ENCODE measurements around the gene PROX1.
"Not testable (repeated sequence)": the region's sequence is repeated elsewhere in the genome, so short reads cannot be mapped to it uniquely, and the experiment has no call there.

The PROX1 gene

DNA sequence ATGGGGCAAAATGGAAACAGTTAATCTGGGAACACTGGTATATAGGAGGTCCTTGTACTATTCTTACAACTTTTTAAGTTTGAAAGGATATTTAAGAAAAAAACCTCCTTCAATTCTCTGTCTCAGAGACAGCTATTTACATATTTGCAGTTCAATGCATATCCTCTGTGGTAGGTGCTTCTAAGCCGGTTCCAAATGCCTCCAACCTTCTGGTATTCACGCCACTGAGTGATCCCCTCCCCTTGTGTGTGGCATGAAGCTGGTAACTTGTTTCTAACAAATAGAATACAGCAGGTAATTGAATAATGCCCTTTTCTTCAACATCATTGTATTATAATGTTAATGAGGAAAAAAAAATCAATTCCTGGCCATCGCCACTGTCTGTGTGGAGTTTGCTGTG lies 91.2 kb downstream of the PROX1 start:
- DNase-seq = no peak
- TF ChIP-seq, protein P1, sequence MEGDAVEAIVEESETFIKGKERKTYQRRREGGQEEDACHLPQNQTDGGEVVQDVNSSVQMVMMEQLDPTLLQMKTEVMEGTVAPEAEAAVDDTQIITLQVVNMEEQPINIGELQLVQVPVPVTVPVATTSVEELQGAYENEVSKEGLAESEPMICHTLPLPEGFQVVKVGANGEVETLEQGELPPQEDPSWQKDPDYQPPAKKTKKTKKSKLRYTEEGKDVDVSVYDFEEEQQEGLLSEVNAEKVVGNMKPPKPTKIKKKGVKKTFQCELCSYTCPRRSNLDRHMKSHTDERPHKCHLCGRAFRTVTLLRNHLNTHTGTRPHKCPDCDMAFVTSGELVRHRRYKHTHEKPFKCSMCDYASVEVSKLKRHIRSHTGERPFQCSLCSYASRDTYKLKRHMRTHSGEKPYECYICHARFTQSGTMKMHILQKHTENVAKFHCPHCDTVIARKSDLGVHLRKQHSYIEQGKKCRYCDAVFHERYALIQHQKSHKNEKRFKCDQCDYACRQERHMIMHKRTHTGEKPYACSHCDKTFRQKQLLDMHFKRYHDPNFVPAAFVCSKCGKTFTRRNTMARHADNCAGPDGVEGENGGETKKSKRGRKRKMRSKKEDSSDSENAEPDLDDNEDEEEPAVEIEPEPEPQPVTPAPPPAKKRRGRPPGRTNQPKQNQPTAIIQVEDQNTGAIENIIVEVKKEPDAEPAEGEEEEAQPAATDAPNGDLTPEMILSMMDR (IDR thresholded peaks at IDR 0.05; ENCODE audit: low read depth, low read length) = no peak
- Histone ChIP-seq H3K27ac (no peak overlapping the region), H3K27me3 (ENCODE audit: insufficient read depth, low read depth, severe bottlenecking) (no peaks in the 10 kb centered on the region), H3K4me3 (ENCODE audit: low read depth, low read length) (no peak overlapping the region), H3K36me3 (no peaks in the 10 kb centered on the region), H3K9me3 (ENCODE audit: severe bottlenecking) (no peaks in the 10 kb centered on the region)

DNA sequence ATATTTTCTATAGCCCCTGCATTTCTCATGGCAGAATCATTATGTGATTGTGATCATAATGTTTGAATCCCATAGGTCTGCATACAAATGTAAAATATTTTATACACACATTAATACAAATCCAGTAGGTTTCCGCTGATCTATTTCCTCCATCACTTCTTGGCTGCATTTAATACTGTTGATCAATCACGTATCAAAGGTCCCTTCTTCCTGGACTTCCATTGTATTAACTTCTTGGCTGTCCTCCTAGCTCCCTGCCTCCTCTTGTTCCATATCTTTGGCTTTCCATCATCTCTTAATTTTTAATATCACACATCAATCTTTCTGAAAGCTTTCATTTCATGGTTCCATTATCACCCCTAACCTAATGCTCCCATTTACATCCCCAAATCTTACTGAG lies 97.6 kb downstream of the PROX1 start:
- no peak overlapping the region for H3K27ac ChIP-seq
- H3K36me3 ChIP-seq = no peaks in the 10 kb centered on the region
- no peaks in the 10 kb centered on the region for H3K27me3 ChIP-seq (ENCODE audit: insufficient read depth, low read depth, severe bottlenecking)
- TF ChIP-seq, protein P1 (IDR thresholded peaks at IDR 0.05; ENCODE audit: low read depth, low read length) = no peak
- H3K9me3 ChIP-seq (ENCODE audit: severe bottlenecking) = peaks cover 5% of the 10 kb centered on the region
- H3K4me3 ChIP-seq (ENCODE audit: low read depth, low read length) = no peak overlapping the region
- no peak for DNase-seq

DNA sequence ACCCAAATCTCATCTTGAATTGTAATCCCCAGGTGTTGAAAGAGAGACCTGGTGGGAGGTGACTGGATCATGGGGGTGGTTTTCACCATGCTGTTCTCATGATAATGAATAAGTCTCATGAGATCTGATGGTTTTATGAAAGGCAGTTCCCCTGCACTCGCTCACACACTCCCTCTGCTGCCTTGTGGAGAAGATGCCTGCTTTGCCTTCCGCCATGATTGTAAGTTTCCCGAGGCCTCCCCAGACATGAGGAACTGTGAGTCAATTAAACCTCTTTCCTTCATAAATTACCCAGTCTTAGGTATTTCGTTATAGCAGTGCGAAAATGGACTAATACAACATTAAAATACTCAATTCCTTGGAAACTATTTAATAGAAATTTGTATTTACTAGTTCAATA lies 99.2 kb downstream of the PROX1 start:
- H3K27ac ChIP-seq = no peak overlapping the region
- TF ChIP-seq, protein P1 (IDR thresholded peaks at IDR 0.05; ENCODE audit: low read depth, low read length) = peak; percentile 25; the same call in 1 of the 2 replicates
- DNase-seq = peak; percentile 24
- peaks cover 5% of the 10 kb centered on the region for H3K9me3 ChIP-seq (ENCODE audit: severe bottlenecking)
- no peak overlapping the region for H3K4me3 ChIP-seq (ENCODE audit: low read depth, low read length)
- H3K27me3 ChIP-seq (ENCODE audit: insufficient read depth, low read depth, severe bottlenecking) = no peaks in the 10 kb centered on the region
- H3K36me3 ChIP-seq = no peaks in the 10 kb centered on the region

DNA sequence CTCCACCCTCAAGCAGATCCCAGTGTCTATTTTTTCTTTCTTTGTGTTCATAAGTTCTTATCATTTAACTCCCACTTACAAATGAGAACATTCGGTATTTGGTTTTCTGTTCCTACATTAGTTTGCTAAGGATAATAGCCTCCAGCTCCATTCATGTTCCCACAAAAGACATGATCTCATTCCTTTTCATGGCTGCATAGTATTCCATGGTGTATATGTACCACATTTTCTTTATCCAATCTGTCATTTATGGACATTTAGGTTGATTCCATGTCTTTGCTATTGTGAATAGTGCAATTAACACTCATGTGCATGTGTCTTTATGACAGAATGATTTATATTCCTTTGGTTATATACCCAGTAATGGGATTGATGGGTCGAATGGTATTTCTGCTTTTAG lies 101.2 kb downstream of the PROX1 start:
- H3K27ac ChIP-seq; H3K36me3 ChIP-seq; DNase-seq; H3K9me3 ChIP-seq (ENCODE audit: severe bottlenecking); H3K27me3 ChIP-seq (ENCODE audit: insufficient read depth, low read depth, severe bottlenecking); H3K4me3 ChIP-seq (ENCODE audit: low read depth, low read length): not testable (repeated sequence)
